HepG2 (cell line): ENCODE results near the gene TUBB.

Source experiments
- ATF3 ChIP-seq: sonication (generic); formaldehyde crosslinking; IDR thresholded peaks from 2 replicates; pipeline ENCODE4 v1.4.0; 2020; ENCODE audit warnings: missing genetic modification reagents
- ETV6 ChIP-seq: sonication (generic); formaldehyde crosslinking; conservative IDR thresholded peaks from 2 replicates; pipeline ENCODE4 v1.4.0; 2020; ENCODE audit warnings: missing genetic modification reagents
- MXD4 ChIP-seq: IDR thresholded peaks from 2 replicates; pipeline ENCODE4 v1.6.1; 2016; ENCODE audit warnings: mild to moderate bottlenecking, missing biosample characterization, missing genetic modification reagents
- MXI1 ChIP-seq: IDR thresholded peaks from 3 replicates; pipeline ENCODE4 v1.6.1; 2012; ENCODE audit warnings: low read depth, low read length, inconsistent platforms, borderline replicate concordance
- MYNN ChIP-seq: sonication (generic); formaldehyde crosslinking; IDR thresholded peaks from 2 replicates; pipeline ENCODE4 v1.4.0; 2020; ENCODE audit warnings: mild to moderate bottlenecking, low read depth, missing genetic modification reagents
- POLR2A ChIP-seq, 2 experiments: IDR thresholded peaks; 2 replicates each; pipeline ENCODE4 v1.6.1; 2011; ENCODE audit warnings: low read depth in 2 of 2, low read length in 2 of 2, mild to moderate bottlenecking in 1 of 2, moderate library complexity in 1 of 2; ENCODE audit not compliant: insufficient read depth in 1 of 2
- RNF2 ChIP-seq: fragments of 450-650 bp; conservative IDR thresholded peaks from 2 replicates; pipeline ENCODE4 v1.6.1; 2016; ENCODE audit warnings: low read depth
- SNAPC5 ChIP-seq: sonication (generic); formaldehyde crosslinking; IDR thresholded peaks from 2 replicates; pipeline ENCODE4 v1.8.1; 2023; ENCODE audit warnings: mild to moderate bottlenecking, missing genetic modification reagents, borderline replicate concordance
- SP1 ChIP-seq, 2 experiments: fragments of 450-650 bp in 1 of 2; sonication (generic) in 1 of 2; formaldehyde crosslinking in 1 of 2; IDR thresholded peaks; 2 replicates each; pipeline versions ENCODE4 v1.4.0 to v1.6.1; 2016 to 2020; ENCODE audit warnings: missing genetic modification reagents in 1 of 2
- TBP ChIP-seq: sonication (generic); formaldehyde crosslinking; IDR thresholded peaks from 2 replicates; pipeline ENCODE4 v1.5.0; 2020; ENCODE audit warnings: missing genetic modification reagents
- TOE1 ChIP-seq: sonication (generic); formaldehyde crosslinking; IDR thresholded peaks from 2 replicates; pipeline ENCODE4 v1.4.0; 2020; ENCODE audit warnings: mild to moderate bottlenecking, missing genetic modification reagents
- YY1 ChIP-seq: IDR thresholded peaks from 2 replicates; pipeline ENCODE4 v1.6.1; 2011; ENCODE audit warnings: low read length, low read depth, moderate library complexity, mild to moderate bottlenecking; ENCODE audit not compliant: insufficient read depth, insufficient replicate concordance
- ZFYVE20 ChIP-seq: sonication (generic); formaldehyde crosslinking; IDR thresholded peaks from 2 replicates; pipeline ENCODE4 v1.8.0; 2023; ENCODE audit warnings: low read depth, mild to moderate bottlenecking, moderate library complexity, missing genetic modification reagents, borderline replicate concordance

GRCh38 chr6:30726506-30727413 is 6.6 kb downstream of the TUBB start:
- TF ChIP-seq ETV6 (no peak), POLR2A (IDR thresholded peaks at IDR 0.05; ENCODE audit: insufficient read depth in 1 of 2, low read depth in 2 of 2, low read length in 2 of 2) (no peak), ATF3 (CRISPR knock-in tag) (no peak), MXI1 (no peak), MYNN (no peak), TBP (CRISPR knock-in tag) (no peak), SNAPC5 (CRISPR knock-in tag) (no peak), MXD4 (CRISPR knock-in tag) (no peak), TOE1 (no peak), RNF2 (no peak), YY1 (no peak), ZFYVE20 (CRISPR knock-in tag) (no peak), SP1 (IDR thresholded peaks at IDR 0.05) (no peak), SP1 (CRISPR knock-in tag; IDR thresholded peaks at IDR 0.05) (no peak)
